Epithelial cell of esophagus (primary cell): ENCODE measurements around the gene SNX10.

ENCODE experiments used
- DNase-seq: peaks from one replicate; pipeline ENCODE4 v3.0.0; 2010; ENCODE audit warnings: low read depth
- H3K4me3 ChIP-seq: 2 replicates; pipeline ENCODE4 v1.5.1; 2011; ENCODE audit warnings: mild to moderate bottlenecking, low read length, control low read depth
- TF ChIP-seq, protein P1 (sequence below): IDR thresholded peaks from 2 replicates; pipeline ENCODE4 v1.5.1; 2011; ENCODE audit warnings: low read depth, mild to moderate bottlenecking, low read length, control low read depth, inconsistent platforms; ENCODE audit not compliant: insufficient read depth; ENCODE audit errors: missing control alignments

The SNX10 gene

GRCh38 chr7:26368542-26368941 is 76.9 kb downstream of the SNX10 start:
- no peak for DNase-seq
- no peak overlapping the region for H3K4me3 ChIP-seq
- TF ChIP-seq, protein P1, sequence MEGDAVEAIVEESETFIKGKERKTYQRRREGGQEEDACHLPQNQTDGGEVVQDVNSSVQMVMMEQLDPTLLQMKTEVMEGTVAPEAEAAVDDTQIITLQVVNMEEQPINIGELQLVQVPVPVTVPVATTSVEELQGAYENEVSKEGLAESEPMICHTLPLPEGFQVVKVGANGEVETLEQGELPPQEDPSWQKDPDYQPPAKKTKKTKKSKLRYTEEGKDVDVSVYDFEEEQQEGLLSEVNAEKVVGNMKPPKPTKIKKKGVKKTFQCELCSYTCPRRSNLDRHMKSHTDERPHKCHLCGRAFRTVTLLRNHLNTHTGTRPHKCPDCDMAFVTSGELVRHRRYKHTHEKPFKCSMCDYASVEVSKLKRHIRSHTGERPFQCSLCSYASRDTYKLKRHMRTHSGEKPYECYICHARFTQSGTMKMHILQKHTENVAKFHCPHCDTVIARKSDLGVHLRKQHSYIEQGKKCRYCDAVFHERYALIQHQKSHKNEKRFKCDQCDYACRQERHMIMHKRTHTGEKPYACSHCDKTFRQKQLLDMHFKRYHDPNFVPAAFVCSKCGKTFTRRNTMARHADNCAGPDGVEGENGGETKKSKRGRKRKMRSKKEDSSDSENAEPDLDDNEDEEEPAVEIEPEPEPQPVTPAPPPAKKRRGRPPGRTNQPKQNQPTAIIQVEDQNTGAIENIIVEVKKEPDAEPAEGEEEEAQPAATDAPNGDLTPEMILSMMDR = no peak

GRCh38 chr7:26369593-26369992 is 77.9 kb downstream of the SNX10 start:
- TF ChIP-seq, protein P1 = peak; percentile 78
- peak; percentile 52 for DNase-seq
- no peak overlapping the region for H3K4me3 ChIP-seq

- TF ChIP-seq, protein P1 = no peak
- no peak overlapping the region for H3K4me3 ChIP-seq
- DNase-seq = no peak
Measured at GRCh38 chr7:26370011-26370410, 78.3 kb downstream of the SNX10 start.

GRCh38 chr7:26372249-26372648 is 80.6 kb downstream of the SNX10 start:
- no peak overlapping the region for H3K4me3 ChIP-seq
- TF ChIP-seq, protein P1 = no peak
- no peak for DNase-seq

DNA sequence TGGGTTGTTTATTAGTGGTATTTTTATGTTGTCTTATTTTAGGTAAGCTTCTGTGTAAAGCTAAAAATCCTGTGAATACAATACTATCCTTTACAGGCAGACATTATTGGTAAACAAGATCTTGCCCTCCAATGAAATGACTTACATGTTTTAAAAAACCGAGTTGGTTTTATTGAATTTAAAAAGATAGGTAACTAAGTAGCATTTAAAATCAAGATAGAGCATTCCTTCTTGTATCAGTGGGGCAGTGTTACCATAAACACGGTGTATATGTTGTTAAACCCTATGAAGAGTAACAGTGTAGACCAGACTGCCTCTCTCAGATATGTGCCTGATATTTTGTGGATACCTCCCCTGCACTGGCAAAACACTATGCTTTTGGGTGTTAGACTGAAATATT is 81.0 kb downstream of the SNX10 start:
- TF ChIP-seq, protein P1 = no peak
- no peak for DNase-seq
- no peak overlapping the region for H3K4me3 ChIP-seq

DNA sequence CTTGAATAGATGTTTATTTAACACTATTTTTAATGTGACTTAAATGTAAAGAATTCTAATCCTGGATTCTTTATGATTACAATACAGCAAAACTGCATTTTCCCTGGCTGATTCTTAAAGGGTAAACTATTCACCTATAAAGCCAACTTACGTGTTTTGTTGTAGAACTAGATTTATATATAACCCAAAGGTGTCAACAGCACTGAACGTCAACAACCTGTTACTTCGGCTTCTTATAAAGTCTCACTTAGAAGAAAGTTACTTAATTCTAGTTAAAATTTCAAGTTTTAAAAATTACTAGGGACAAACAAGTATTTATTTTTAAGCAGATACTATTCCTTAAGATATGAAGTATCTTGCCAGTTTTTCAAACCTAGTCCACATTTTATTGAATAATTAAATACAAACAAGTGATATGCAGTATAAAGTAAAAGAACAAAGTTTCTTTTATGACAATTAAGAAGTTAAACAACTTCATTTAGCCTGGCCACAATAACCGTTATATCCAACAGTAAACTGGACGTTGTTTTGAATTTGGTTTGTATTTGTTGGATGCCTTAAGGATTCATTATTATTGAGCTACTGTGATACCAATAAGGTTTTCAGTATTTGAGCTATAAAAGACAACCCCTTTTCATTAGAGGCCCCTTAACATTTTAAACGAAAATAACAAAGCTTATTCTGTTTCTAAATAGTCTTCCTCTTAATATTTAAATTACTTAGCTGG is 83.1 kb downstream of the SNX10 start:
- no peak overlapping the region for H3K4me3 ChIP-seq
- TF ChIP-seq, protein P1 = no peak
- no peak for DNase-seq

- TF ChIP-seq, protein P1 = no peak
- H3K4me3 ChIP-seq = no peak overlapping the region
- no peak for DNase-seq
Measured at GRCh38 chr7:26375726-26376174, 84.1 kb downstream of the SNX10 start.
